Neuronal stem cell (in vitro differentiated cells): ENCODE measurements around the gene PIEZO2.
A peak's percentile ranks its signal among the peaks of the same experiment; 100 is the strongest.
"Not testable (repeated sequence)": the region's sequence is repeated elsewhere in the genome, so short reads cannot be mapped to it uniquely, and the experiment has no call there.

Experiments
- DNase-seq: peaks from one replicate; pipeline ENCODE4 v3.0.0-alpha.2; 2013; ENCODE audit warnings: low spot score
- H2AFZ ChIP-seq: one replicate; pipeline ENCODE4 v1.6.1; 2013; ENCODE audit warnings: mild to moderate bottlenecking, low read length, inconsistent platforms
- H2AK5ac ChIP-seq: 2 replicates; pipeline ENCODE4 v1.6.1; 2013; ENCODE audit warnings: low read depth, mild to moderate bottlenecking, inconsistent platforms, low read length, moderate library complexity, mixed read lengths
- H2BK120ac ChIP-seq: 2 replicates; pipeline ENCODE4 v1.6.1; 2013; ENCODE audit warnings: low read depth, mild to moderate bottlenecking, inconsistent platforms, low read length, moderate library complexity, mixed read lengths
- H2BK12ac ChIP-seq: one replicate; pipeline ENCODE4 v1.6.1; 2013; ENCODE audit warnings: low read length, inconsistent platforms
- H2BK15ac ChIP-seq: 2 replicates; pipeline ENCODE4 v1.6.1; 2013; ENCODE audit warnings: mild to moderate bottlenecking, low read length, inconsistent platforms, mixed read lengths
- H2BK5ac ChIP-seq: one replicate; pipeline ENCODE4 v1.6.1; 2013; ENCODE audit warnings: inconsistent platforms, mild to moderate bottlenecking, low read length, moderate library complexity
- H3K14ac ChIP-seq: one replicate; pipeline ENCODE4 v1.6.1; 2013; ENCODE audit warnings: low read length, inconsistent platforms
- H3K18ac ChIP-seq: 2 replicates; pipeline ENCODE4 v1.6.1; 2013; ENCODE audit warnings: low read length, inconsistent platforms
- H3K23ac ChIP-seq: 2 replicates; pipeline ENCODE4 v1.6.1; 2013; ENCODE audit warnings: low read depth, mild to moderate bottlenecking, mixed read lengths, low read length, inconsistent platforms; ENCODE audit not compliant: poor library complexity
- H3K27ac ChIP-seq: replicated peaks from 3 replicates; pipeline ENCODE4 v1.5.1; 2013; ENCODE audit warnings: low read length, inconsistent platforms
- H3K27me3 ChIP-seq, 3 experiments: 2 replicates each; pipeline ENCODE4 v1.6.1; 2013; ENCODE audit warnings: low read length in 3 of 3, mild to moderate bottlenecking in 2 of 3, inconsistent platforms in 1 of 3, low read depth in 1 of 3, mixed read lengths in 1 of 3, moderate library complexity in 1 of 3; ENCODE audit not compliant: control insufficient read depth in 3 of 3, insufficient read depth in 3 of 3
- H3K36me3 ChIP-seq, 2 donors: replicated peaks in 1 of 2; 2 replicates each; pipeline ENCODE4 v1.6.1; 2013; ENCODE audit warnings: low read length in 2 of 2; ENCODE audit not compliant: control insufficient read depth in 2 of 2, insufficient read depth in 2 of 2
- H3K4ac ChIP-seq: 2 replicates; pipeline ENCODE4 v1.6.1; 2013; ENCODE audit warnings: inconsistent platforms, mild to moderate bottlenecking, low read length, moderate library complexity
- H3K4me1 ChIP-seq, 2 donors: 1 replicate in 1 of 2; 2 replicates in 1 of 2; pipeline ENCODE4 v1.6.1; 2013; ENCODE audit warnings: low read length in 2 of 2, low read depth in 1 of 2; ENCODE audit not compliant: control insufficient read depth in 2 of 2, insufficient read depth in 1 of 2
- H3K4me2 ChIP-seq: one replicate; pipeline ENCODE4 v1.6.1; 2013; ENCODE audit warnings: mild to moderate bottlenecking, low read length, inconsistent platforms; ENCODE audit not compliant: insufficient read depth, poor library complexity, severe bottlenecking
- H3K4me3 ChIP-seq, 2 donors: 2 replicates each; pipeline ENCODE4 v1.5.1; 2013; ENCODE audit warnings: low read length in 2 of 2, mild to moderate bottlenecking in 2 of 2, inconsistent platforms in 1 of 2, moderate library complexity in 1 of 2
- H3K79me1 ChIP-seq: one replicate; pipeline ENCODE4 v1.6.1; 2013; ENCODE audit warnings: low read depth, mild to moderate bottlenecking, inconsistent platforms, low read length, moderate library complexity
- H3K9ac ChIP-seq: one replicate; pipeline ENCODE4 v1.6.1; 2013; ENCODE audit warnings: mild to moderate bottlenecking, low read depth, low read length, inconsistent platforms; ENCODE audit not compliant: poor library complexity
- H3K9me3 ChIP-seq, 2 donors: replicated peaks in 1 of 2; 2 replicates each; pipeline versions ENCODE3 to v1.6.1; 2013; ENCODE audit warnings: low read length in 2 of 2, mild to moderate bottlenecking in 2 of 2, inconsistent platforms in 1 of 2, low read depth in 1 of 2, mixed read lengths in 1 of 2, moderate library complexity in 1 of 2; ENCODE audit not compliant: control insufficient read depth in 2 of 2, insufficient read depth in 1 of 2
- H4K8ac ChIP-seq: one replicate; pipeline ENCODE4 v1.6.1; 2013; ENCODE audit warnings: low read depth, mild to moderate bottlenecking, inconsistent platforms, low read length, moderate library complexity
- H4K91ac ChIP-seq: one replicate; pipeline ENCODE4 v1.6.1; 2013; ENCODE audit warnings: low read length, low read depth, mild to moderate bottlenecking, inconsistent platforms; ENCODE audit not compliant: poor library complexity
- WGBS, 2 donors: extraction: QIAGEN DNeasy Blood & Tissue Kit; methylation state at CpG; one replicate each; pipeline ENCODE4 v1.1.7; 2013; ENCODE audit warnings: missing lambda C conversion rate in 2 of 2, mixed read lengths in 1 of 2; ENCODE audit not compliant: insufficient read length in 2 of 2, insufficient replicate concordance in 1 of 2; ENCODE audit errors: extremely low coverage in 2 of 2; 5-methylcytosine and 5-hydroxymethylcytosine counted together

PIEZO2 gene

GRCh38 chr18:10936176-10937053, 213.0 kb downstream of the PIEZO2 start:
- no peaks in the 10 kb centered on the region for H3K27me3 ChIP-seq
- H2BK120ac ChIP-seq: no peak overlapping the region
- H3K18ac ChIP-seq: no peak overlapping the region
- no peak overlapping the region for H2AK5ac ChIP-seq
- H4K8ac ChIP-seq: no peak overlapping the region
- no peak overlapping the region for H4K91ac ChIP-seq
- H3K4me2 ChIP-seq: no peak overlapping the region
- peaks cover 0 to 3% of the 10 kb centered on the region in 2 donors for H3K4me1 ChIP-seq
- no peaks in the 10 kb centered on the region for H3K36me3 ChIP-seq
- H3K27ac ChIP-seq: no peak overlapping the region
- no peak overlapping the region for H2AFZ ChIP-seq
- H3K4me3 ChIP-seq: no peak overlapping the region
- no peak overlapping the region for H3K9ac ChIP-seq
- H3K9me3 ChIP-seq: no peaks in the 10 kb centered on the region
- no CpG with 5 or more reads among the region's 9 CpGs for WGBS, 2 donors
- DNase-seq: no peak
- H3K79me1 ChIP-seq: no peaks in the 10 kb centered on the region
- H2BK12ac ChIP-seq: no peak overlapping the region
- H3K14ac ChIP-seq: no peak overlapping the region
- no peak overlapping the region for H3K23ac ChIP-seq
- H2BK5ac ChIP-seq: no peak overlapping the region
- no peak overlapping the region for H3K4ac ChIP-seq
- no peak overlapping the region for H2BK15ac ChIP-seq

- no peak overlapping the region for H3K14ac ChIP-seq
- no peak overlapping the region for H3K9ac ChIP-seq
- H3K9me3 ChIP-seq: no peaks in the 10 kb centered on the region
- no peak overlapping the region for H3K23ac ChIP-seq
- H2BK120ac ChIP-seq: no peak overlapping the region
- no peak overlapping the region for H4K91ac ChIP-seq
- H2AK5ac ChIP-seq: no peak overlapping the region
- H2BK12ac ChIP-seq: no peak overlapping the region
- H3K4me2 ChIP-seq: no peak overlapping the region
- H2AFZ ChIP-seq: no peak overlapping the region
- H3K4me1 ChIP-seq: peaks cover 0 to 3% of the 10 kb centered on the region in 2 donors
- no peak overlapping the region for H3K27ac ChIP-seq
- no peak for DNase-seq
- H3K18ac ChIP-seq: peak overlapping the region; percentile 33
- no peaks in the 10 kb centered on the region for H3K36me3 ChIP-seq
- no peaks in the 10 kb centered on the region for H3K27me3 ChIP-seq
- no CpG with 5 or more reads among the region's 7 CpGs for WGBS, 2 donors
- H2BK5ac ChIP-seq: no peak overlapping the region
- H3K4me3 ChIP-seq: no peak overlapping the region
- H3K79me1 ChIP-seq: no peaks in the 10 kb centered on the region
- H4K8ac ChIP-seq: no peak overlapping the region
- H2BK15ac ChIP-seq: no peak overlapping the region
- H3K4ac ChIP-seq: no peak overlapping the region
Observed at GRCh38 chr18:10935588-10935987, 213.8 kb downstream of the PIEZO2 start.

DNA sequence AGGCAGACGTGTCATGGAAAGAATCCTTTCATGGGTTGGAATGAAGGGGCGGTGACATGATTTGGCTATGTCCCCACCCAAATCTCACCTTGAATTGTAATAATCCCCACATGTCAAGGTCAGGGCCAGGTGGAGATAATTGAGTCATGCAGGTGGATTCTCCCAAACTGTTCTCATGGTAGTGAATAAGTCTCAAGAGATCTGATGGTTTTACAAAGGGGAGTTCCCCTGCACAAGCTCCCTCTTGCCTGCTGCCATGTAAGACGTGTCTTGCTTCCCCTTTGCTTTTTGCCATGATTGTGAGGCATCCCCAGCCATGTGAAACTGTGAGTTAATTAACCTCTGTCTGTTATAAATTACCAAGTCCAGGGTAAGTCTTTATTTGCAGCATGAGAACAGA, 215.7 kb downstream of the PIEZO2 start:
- not testable (repeated sequence) for H3K27ac ChIP-seq, H2BK5ac ChIP-seq, H3K14ac ChIP-seq, H3K9me3 ChIP-seq, H2BK15ac ChIP-seq, H2BK120ac ChIP-seq, H3K4ac ChIP-seq, H3K9ac ChIP-seq, H3K4me2 ChIP-seq, H2AFZ ChIP-seq, H3K4me3 ChIP-seq, H4K91ac ChIP-seq, H2BK12ac ChIP-seq, H3K23ac ChIP-seq, H3K79me1 ChIP-seq, H3K4me1 ChIP-seq, DNase-seq, H2AK5ac ChIP-seq, H3K27me3 ChIP-seq, H3K18ac ChIP-seq, H4K8ac ChIP-seq, H3K36me3 ChIP-seq
- WGBS, 2 donors: no CpG with 5 or more reads among the region's 3 CpGs

GRCh38 chr18:10930076-10930475, 219.3 kb downstream of the PIEZO2 start:
- Histone ChIP-seq H3K79me1 (no peaks in the 10 kb centered on the region), H3K14ac (no peak overlapping the region), H3K9ac (no peak overlapping the region), H3K4me2 (no peak overlapping the region), H3K4ac (no peak overlapping the region), H2AK5ac (no peak overlapping the region), H2BK12ac (no peak overlapping the region), H3K9me3 (no peaks in the 10 kb centered on the region), H3K23ac (no peak overlapping the region), H3K4me3 (no peak overlapping the region), H3K27me3 (no peaks in the 10 kb centered on the region), H3K18ac (no peak overlapping the region), H4K8ac (no peak overlapping the region), H2BK120ac (no peak overlapping the region), H3K36me3 (no peaks in the 10 kb centered on the region), H3K27ac (no peak overlapping the region), H2BK5ac (no peak overlapping the region), H4K91ac (no peak overlapping the region), H3K4me1 (peaks cover 0 to 11% of the 10 kb centered on the region in 2 donors), H2BK15ac (no peak overlapping the region), H2AFZ (no peak overlapping the region)
- no peak for DNase-seq
- no CpG with 5 or more reads among the region's 2 CpGs for WGBS, 2 donors
